Esophagus muscularis mucosa (tissue), 4 donors: ENCODE measurements around the gene RTCA. TPM values are rescaled to one million over a fixed set of nuclear protein-coding genes. Genes with fewer than 3 reads are reported as not detected.
"Not testable (repeated sequence)": the region's sequence is repeated elsewhere in the genome, so short reads cannot be mapped to it uniquely, and the experiment has no call there.

Experiments used
- DNase-seq: peaks from one replicate; pipeline ENCODE4 v3.0.0-alpha.2; 2017; ENCODE audit errors: extremely low spot score
- H3K27ac ChIP-seq, 4 donors: fragments of 200-600 bp; sonication (generic); replicated peaks in 1 of 4; 1 replicate in 3 of 4; 2 replicates in 1 of 4; pipeline ENCODE4 v1.5.1; 2016 to 2019; ENCODE audit warnings: mild to moderate bottlenecking in 1 of 4
- H3K27me3 ChIP-seq, 4 donors: fragments of 200-600 bp; sonication (generic); one replicate each; pipeline versions ENCODE4 v1.5.1 to v1.6.0; 2016 to 2019
- H3K36me3 ChIP-seq, 4 donors: fragments of 200-600 bp; sonication (generic); one replicate each; pipeline ENCODE4 v1.5.1; 2016 to 2019
- H3K4me1 ChIP-seq, 4 donors: fragments of 200-600 bp; sonication (generic); one replicate each; pipeline ENCODE4 v1.5.1; 2016 to 2019
- H3K4me3 ChIP-seq, 4 donors: fragments of 200-600 bp; sonication (generic); 1 replicate in 2 of 4; 2 replicates in 2 of 4; pipeline ENCODE4 v1.5.1; 2016 to 2019; ENCODE audit warnings: mild to moderate bottlenecking in 4 of 4, moderate library complexity in 1 of 4
- H3K9me3 ChIP-seq, 4 donors: fragments of 200-600 bp; sonication (generic); 1 replicate in 3 of 4; 2 replicates in 1 of 4; pipeline ENCODE4 v1.5.1; 2016 to 2019
- EP300 ChIP-seq: sonication (generic); formaldehyde crosslinking; IDR thresholded peaks from one replicate; pipeline ENCODE4 v1.6.1; 2017; ENCODE audit warnings: antibody characterized with exemption
- POLR2A ChIP-seq: fragments of 450-650 bp; IDR thresholded peaks from one replicate; pipeline ENCODE4 v1.6.1; 2017; ENCODE audit warnings: antibody characterized with exemption, moderate library complexity, mild to moderate bottlenecking, low read depth
- POLR2AphosphoS5 ChIP-seq, 2 donors: sonication (generic); formaldehyde crosslinking; IDR thresholded peaks; one replicate each; pipeline ENCODE4 v1.6.1; 2017; ENCODE audit warnings: antibody characterized with exemption in 2 of 2
- WGBS: methylation state at CpG from one replicate; pipeline ENCODE4 v1.1.5; 2018; 5-methylcytosine and 5-hydroxymethylcytosine counted together
- intact Hi-C: fragments of 100-400 bp; cut with DNase I; formaldehyde crosslinking; loops from one replicate; pipeline ENCODE4 v1.15.1; 2023
- total RNA-seq, 4 donors: library from RNA; depleted of rRNA; stranded (reverse); fragments of >200 nt; gene quantifications; one replicate each; pipeline versions ENCODE4 v1.1.0 to v1.2.1, GENCODE V29; 2016
- TF ChIP-seq, protein P1 (sequence below), 3 experiments: fragments of 200-600 bp in 2 of 3; fragments of 450-650 bp in 1 of 3; sonication (generic) in 2 of 3; IDR thresholded peaks; one replicate each; pipeline ENCODE4 v1.5.1; 2017 to 2019; ENCODE audit warnings: antibody characterized with exemption in 3 of 3, mild to moderate bottlenecking in 2 of 3, moderate library complexity in 1 of 3

RTCA gene
- total RNA-seq, 4 donors from 2014 or later, result 18.7 to 22.0 (median 21.4) TPM

DNA sequence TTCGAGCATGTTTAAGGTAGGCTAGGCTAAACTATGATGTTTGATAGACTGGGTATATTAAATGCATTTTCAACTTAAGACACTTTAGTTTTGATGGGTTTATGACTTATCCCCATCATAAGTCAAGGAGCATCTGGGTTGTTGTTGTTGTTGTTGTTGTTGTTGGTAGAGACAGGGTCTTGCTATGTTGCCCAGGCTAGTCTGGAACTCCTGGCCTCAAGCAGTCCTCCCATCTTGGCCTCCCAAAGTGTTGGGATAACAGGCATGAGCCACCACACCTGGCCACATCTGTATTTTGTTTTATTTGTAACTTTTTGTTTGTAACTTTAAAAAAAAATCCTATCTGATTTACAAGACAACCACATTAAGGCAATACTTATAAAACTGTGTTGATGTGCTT, 33.9 kb upstream of the RTCA start:
- intact Hi-C loops, result no loop called here
- Histone ChIP-seq H3K4me3 (no peak overlapping the region), H3K27me3 (no peaks in the 10 kb centered on the region), H3K4me1 (no peaks in the 10 kb centered on the region), H3K27ac (no peak overlapping the region), H3K36me3 (peaks cover 13 to 86% (median 39%) of the 10 kb centered on the region in 4 donors), H3K9me3 (no peaks in the 10 kb centered on the region)
- TF ChIP-seq POLR2AphosphoS5 (IDR thresholded peaks at IDR 0.05) (no peak), POLR2A (no peak), EP300 (no peak)
- TF ChIP-seq, protein P1, sequence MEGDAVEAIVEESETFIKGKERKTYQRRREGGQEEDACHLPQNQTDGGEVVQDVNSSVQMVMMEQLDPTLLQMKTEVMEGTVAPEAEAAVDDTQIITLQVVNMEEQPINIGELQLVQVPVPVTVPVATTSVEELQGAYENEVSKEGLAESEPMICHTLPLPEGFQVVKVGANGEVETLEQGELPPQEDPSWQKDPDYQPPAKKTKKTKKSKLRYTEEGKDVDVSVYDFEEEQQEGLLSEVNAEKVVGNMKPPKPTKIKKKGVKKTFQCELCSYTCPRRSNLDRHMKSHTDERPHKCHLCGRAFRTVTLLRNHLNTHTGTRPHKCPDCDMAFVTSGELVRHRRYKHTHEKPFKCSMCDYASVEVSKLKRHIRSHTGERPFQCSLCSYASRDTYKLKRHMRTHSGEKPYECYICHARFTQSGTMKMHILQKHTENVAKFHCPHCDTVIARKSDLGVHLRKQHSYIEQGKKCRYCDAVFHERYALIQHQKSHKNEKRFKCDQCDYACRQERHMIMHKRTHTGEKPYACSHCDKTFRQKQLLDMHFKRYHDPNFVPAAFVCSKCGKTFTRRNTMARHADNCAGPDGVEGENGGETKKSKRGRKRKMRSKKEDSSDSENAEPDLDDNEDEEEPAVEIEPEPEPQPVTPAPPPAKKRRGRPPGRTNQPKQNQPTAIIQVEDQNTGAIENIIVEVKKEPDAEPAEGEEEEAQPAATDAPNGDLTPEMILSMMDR (IDR thresholded peaks at IDR 0.05), result no peak
- 100% methylated on average over 1 of the region's 1 CpG for WGBS
- DNase-seq, result no peak

- DNase-seq, H3K27me3 ChIP-seq, H3K9me3 ChIP-seq, H3K4me1 ChIP-seq, intact Hi-C loops, H3K4me3 ChIP-seq, H3K27ac ChIP-seq: not testable (repeated sequence)
- WGBS, result 89% methylated on average over 4 of the region's 4 CpGs
- H3K36me3 ChIP-seq, result peaks cover 14 to 88% (median 37%) of the 10 kb centered on the region in 4 donors
Measured at GRCh38 chr1:100233566-100233965, 32.5 kb upstream of the RTCA start.

DNA sequence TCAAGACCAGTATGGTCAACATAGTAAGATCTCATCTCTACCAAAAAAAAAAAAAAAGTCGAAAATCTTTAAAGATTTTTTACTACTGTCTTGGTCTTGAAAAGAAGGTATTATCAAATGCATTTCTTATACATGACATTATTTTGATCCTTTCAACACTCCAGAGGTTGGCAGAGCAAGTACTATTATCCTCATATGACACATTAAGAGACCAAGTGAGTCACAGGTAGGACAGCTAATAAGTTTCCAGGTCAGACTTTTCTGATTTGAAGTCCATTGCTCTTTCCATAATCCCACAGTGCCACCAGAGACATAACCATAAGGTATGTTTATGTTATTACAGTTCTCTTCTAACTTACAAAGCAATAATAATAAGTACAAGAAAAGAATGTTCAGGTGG, 31.6 kb upstream of the RTCA start:
- intact Hi-C loops, result no loop called here

GRCh38 chr1:100237091-100237490, 28.9 kb upstream of the RTCA start:
- H3K27ac ChIP-seq, result no peak overlapping the region
- no peak overlapping the region for H3K4me3 ChIP-seq
- TF ChIP-seq POLR2A, result no peak
- TF ChIP-seq, protein P1 (IDR thresholded peaks at IDR 0.05), result no peak
- intact Hi-C loops, result no loop called here
- H3K9me3 ChIP-seq, result no peaks in the 10 kb centered on the region
- no peaks in the 10 kb centered on the region for H3K27me3 ChIP-seq
- WGBS, result 100% methylated on average over 3 of the region's 3 CpGs
- H3K4me1 ChIP-seq, result no peaks in the 10 kb centered on the region
- no peak for DNase-seq
- H3K36me3 ChIP-seq, result peaks cover 5 to 77% (median 35%) of the 10 kb centered on the region in 4 donors

More for the DNA sequence above, 31.6 kb upstream of the RTCA start:
- H3K9me3 ChIP-seq, result no peaks in the 10 kb centered on the region
- DNase-seq, result no peak
- H3K27ac ChIP-seq, result no peak overlapping the region
- no peak overlapping the region for H3K4me3 ChIP-seq
- peaks cover 15 to 88% (median 41%) of the 10 kb centered on the region in 4 donors for H3K36me3 ChIP-seq
- TF ChIP-seq POLR2A, result no peak
- no peak for TF ChIP-seq EP300
- TF ChIP-seq, protein P1 (IDR thresholded peaks at IDR 0.05), result no peak
- no peak for TF ChIP-seq POLR2AphosphoS5 (IDR thresholded peaks at IDR 0.05)
- no peaks in the 10 kb centered on the region for H3K27me3 ChIP-seq
- H3K4me1 ChIP-seq, result no peaks in the 10 kb centered on the region
- WGBS, result 93% methylated on average over 1 of the region's 1 CpG

DNA sequence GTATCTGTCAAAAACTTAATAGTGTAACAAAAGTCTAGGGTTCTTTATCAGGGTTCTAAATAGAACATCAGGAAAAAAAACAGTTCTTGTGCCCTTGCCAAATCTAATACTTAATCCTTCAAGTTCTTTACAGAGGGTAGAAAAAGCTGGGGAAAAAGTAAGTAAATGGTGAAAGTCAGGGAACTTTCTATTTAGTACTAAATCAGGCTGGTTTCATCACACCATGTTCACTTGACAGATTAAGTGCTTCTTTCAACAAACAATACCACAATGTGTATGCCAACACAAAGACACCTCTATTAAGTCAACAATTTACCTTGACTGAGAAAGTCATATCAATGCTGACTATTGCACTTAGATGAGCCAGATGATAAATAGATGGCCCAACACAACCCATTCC, 26.1 kb upstream of the RTCA start:
- DNase-seq, result no peak
- no peaks in the 10 kb centered on the region for H3K27me3 ChIP-seq
- peaks cover 0 to 48% (median 22%) of the 10 kb centered on the region in 4 donors for H3K36me3 ChIP-seq
- TF ChIP-seq, protein P1 (IDR thresholded peaks at IDR 0.05), result no peak
- TF ChIP-seq EP300 (no peak), POLR2A (no peak), POLR2AphosphoS5 (IDR thresholded peaks at IDR 0.05) (no peak)
- intact Hi-C loops, result no loop called here
- H3K27ac ChIP-seq, result no peak overlapping the region
- H3K4me3 ChIP-seq, result no peak overlapping the region
- H3K4me1 ChIP-seq, result peaks cover 0 to 4% (median 3%) of the 10 kb centered on the region in 4 donors
- H3K9me3 ChIP-seq, result no peaks in the 10 kb centered on the region
